HepG2 (cell line): ENCODE measurements around the gene STRA6. TPM values are rescaled to one million over a fixed set of nuclear protein-coding genes. Genes with fewer than 3 reads are reported as not detected.

ENCODE experiments used
- ATAC-seq: fragments of 200-7000 bp; cut with Tn5 transposase; 3 replicates; pipeline ENCODE4 v1.9.1; 2020; ENCODE audit warnings: mild to moderate bottlenecking, moderate library complexity
- BruUV-seq: library from RNA; stranded (reverse); fragments of 400-500 nt; replicated peaks from 2 replicates; lab custom pipeline; 2021; lab: Mats Ljungman, UMichigan
- CTCF ChIA-PET: fragments of 300-600 bp; formaldehyde crosslinking; extraction: SDS; loops from one replicate; lab custom pipeline; 2021; ENCODE audit warnings: low total read pairs, inconsistent platforms, low intra/inter-chr PET ratio; lab: Yijun Ruan, JAX
- POLR2A ChIA-PET: fragments of 350-600 bp; sonication (Branson Sonifier 250); formaldehyde crosslinking; loops from one replicate; lab custom pipeline; 2020; ENCODE audit warnings: antibody characterized with exemption, inconsistent platforms; lab: Yijun Ruan, JAX
- DNase-seq: peaks from one replicate; pipeline ENCODE4 v3.0.0-alpha.2; 2015; ENCODE audit warnings: low spot score
- FAIRE-seq: peaks from 3 replicates; lab custom pipeline; 2011; peaks lifted over from hg19 to GRCh38; lab: Jason Lieb, UNC
- H2AFZ ChIP-seq: one replicate; pipeline ENCODE4 v1.6.1; 2011; ENCODE audit warnings: low read length, inconsistent platforms
- H3K27ac ChIP-seq: fragments of 300-600 bp; 3 replicates; pipeline ENCODE4 v1.8.0; 2011; ENCODE audit warnings: mixed run types, mild to moderate bottlenecking, mixed read lengths, low read length, inconsistent platforms; ENCODE audit not compliant: insufficient read depth; ENCODE audit errors: extremely low read length
- H3K27me3 ChIP-seq, 2 experiments: fragments of 200-600 bp in 1 of 2; 2 replicates in 1 of 2; 3 replicates in 1 of 2; pipeline versions ENCODE4 v1.6.0 to v1.8.0; 2011; ENCODE audit warnings: low read length in 2 of 2, mild to moderate bottlenecking in 2 of 2, moderate library complexity in 2 of 2, inconsistent platforms in 1 of 2; ENCODE audit not compliant: insufficient read depth in 2 of 2, control insufficient read depth in 1 of 2
- H3K36me3 ChIP-seq, 2 experiments: fragments of 200-600 bp in 1 of 2; replicated peaks in 1 of 2; 2 replicates in 1 of 2; 3 replicates in 1 of 2; pipeline versions ENCODE4 v1.5.1 to v1.8.0; 2011; ENCODE audit warnings: low read length in 2 of 2, inconsistent platforms in 1 of 2; ENCODE audit not compliant: insufficient read depth in 2 of 2, control insufficient read depth in 1 of 2
- H3K4me1 ChIP-seq: 2 replicates; pipeline ENCODE4 v1.5.1; 2012; ENCODE audit warnings: low read length, inconsistent platforms; ENCODE audit not compliant: insufficient read depth
- H3K4me2 ChIP-seq: 2 replicates; pipeline ENCODE4 v1.6.0; 2011; ENCODE audit warnings: low read depth, low read length, inconsistent platforms
- H3K4me3 ChIP-seq, 3 experiments: fragments of 200-600 bp in 1 of 3; sonication (generic), shearing (Covaris generic) in 1 of 3; replicated peaks in 1 of 3; 2 replicates each; pipeline ENCODE4 v1.5.1; 2011 to 2016; ENCODE audit warnings: low read length in 3 of 3, inconsistent platforms in 2 of 3, low read depth in 2 of 3, mild to moderate bottlenecking in 2 of 3, control low read depth in 1 of 3, mixed read lengths in 1 of 3; ENCODE audit not compliant: insufficient read depth in 1 of 3
- H3K79me2 ChIP-seq: one replicate; pipeline ENCODE4 v1.6.1; 2011; ENCODE audit warnings: low read length, inconsistent platforms; ENCODE audit not compliant: insufficient read depth
- H3K9ac ChIP-seq: 2 replicates; pipeline ENCODE4 v1.6.0; 2011; ENCODE audit warnings: mild to moderate bottlenecking, low read depth, low read length, inconsistent platforms; ENCODE audit not compliant: insufficient read depth
- H3K9me3 ChIP-seq: 2 replicates; pipeline ENCODE4 v1.5.1; 2012; ENCODE audit warnings: mild to moderate bottlenecking, low read length
- H4K20me1 ChIP-seq: 2 replicates; pipeline ENCODE4 v1.6.0; 2011; ENCODE audit warnings: inconsistent platforms, mild to moderate bottlenecking, low read length, moderate library complexity; ENCODE audit not compliant: insufficient read depth
- DNMT1 ChIP-seq: sonication (generic); formaldehyde crosslinking; IDR thresholded peaks from 2 replicates; pipeline ENCODE4 v1.5.1; 2020; ENCODE audit warnings: mild to moderate bottlenecking, missing genetic modification reagents
- MBD4 ChIP-seq: IDR thresholded peaks from 2 replicates; pipeline ENCODE4 v1.6.1; 2012; ENCODE audit warnings: low read length, inconsistent platforms, borderline replicate concordance
- NR1H2 ChIP-seq: sonication (generic); formaldehyde crosslinking; IDR thresholded peaks from 2 replicates; pipeline ENCODE4 v1.8.1; 2022; ENCODE audit warnings: low read depth, missing genetic modification reagents, borderline replicate concordance
- RBFOX2 ChIP-seq: fragments of 200-400 bp; formaldehyde crosslinking; IDR thresholded peaks from 2 replicates; pipeline ENCODE4 v1.6.1; 2017; ENCODE audit warnings: low read depth, mild to moderate bottlenecking, low read length
- SOX13 ChIP-seq, 3 experiments: fragments of 450-650 bp in 1 of 3; sonication (generic) in 1 of 3; formaldehyde crosslinking in 1 of 3; IDR thresholded peaks in 2 of 3; conservative IDR thresholded peaks in 1 of 3; 2 replicates each; pipeline versions ENCODE4 v1.5.0 to v1.6.1; 2016 to 2020; ENCODE audit warnings: antibody characterized with exemption in 1 of 3, mild to moderate bottlenecking in 1 of 3, missing compliant biosample characterization in 1 of 3, missing genetic modification reagents in 1 of 3, moderate library complexity in 1 of 3
- SP4 ChIP-seq: sonication (generic); formaldehyde crosslinking; IDR thresholded peaks from 2 replicates; pipeline ENCODE4 v1.8.1; 2023; ENCODE audit warnings: mild to moderate bottlenecking, missing genetic modification reagents
- ZFAT ChIP-seq: sonication (generic); formaldehyde crosslinking; conservative IDR thresholded peaks from 2 replicates; pipeline ENCODE4 v1.8.1; 2023; ENCODE audit warnings: missing genetic modification reagents, inconsistent platforms
- WGBS: methylation state at CpG from one replicate; pipeline ENCODE4 v1.1.6; 2017; ENCODE audit warnings: low lambda C conversion rate; 5-methylcytosine and 5-hydroxymethylcytosine counted together
- in situ Hi-C: cut with HindIII; loops from 2 replicates; pipeline ENCODE4 v1.10.0; 2017; ENCODE audit warnings: low pct_unique_long_range_greater_than_20kb; ENCODE audit not compliant: extremely low pct_ligation_motif_present
- intact Hi-C: fragments of 100-400 bp; cut with micrococcal nuclease; formaldehyde crosslinking; loops from one replicate; pipeline ENCODE4 v1.10.0; 2022; ENCODE audit not compliant: unreplicated experiment
- polyA plus RNA-seq, 8 experiments: library from polyadenylated mRNA; depleted of rRNA in 3 of 8; stranded (reverse) in 7 of 8; unstranded in 1 of 8; fragments of >200 nt; fragmentation: Illumina TruSeq in 4 of 8; extraction: Trizol in 4 of 8; gene quantifications; 2 replicates each; pipeline versions ENCODE4 v1.2.1 to v1.2.3, GENCODE V29; 2011 to 2016; ENCODE audit warnings: low read depth in 4 of 8, missing spikeins in 1 of 8, mixed read lengths in 1 of 8; ENCODE audit not compliant: insufficient read depth in 1 of 8
- total RNA-seq, 5 experiments: library from RNA; depleted of rRNA; stranded (reverse); fragments of >200 nt; fragmentation: Illumina TruSeq; extraction: Trizol; gene quantifications; 2 replicates each; pipeline ENCODE4 v1.2.3, GENCODE V29; 2016; ENCODE audit warnings: low read depth in 1 of 5

Gene STRA6
- total and polyA plus RNA-seq, 2 of the 13 experiments (the other 11 are each of a cell fraction or from before 2014, with no cell fraction given): 1.6 to 2.1 TPM

- no peaks in the 10 kb centered on the region for H3K9me3 ChIP-seq
- DNase-seq (no peak), FAIRE-seq (no peak), ATAC-seq (no peak)
- H3K4me1 ChIP-seq: 0 out of 2 replicates have a peak, but pooled peaks cover 4% of the 10 kb centered on the region
- ChIA-PET CTCF (no interaction called here), POLR2A (no interaction called here)
- BruUV-seq: no TSS peak
- no peaks in the 10 kb centered on the region for H3K36me3 ChIP-seq
- WGBS: 26% methylated on average over 8 of the region's 12 CpGs
- in situ Hi-C loops: no loop called here
- H3K4me3 ChIP-seq: no peak overlapping the region
- H2AFZ ChIP-seq: no peak overlapping the region
- H3K79me2 ChIP-seq: no peaks in the 10 kb centered on the region
- H3K9ac ChIP-seq: no peak overlapping the region
- intact Hi-C loops: no loop called here
- H3K27ac ChIP-seq: no peak overlapping the region
- no peaks in the 10 kb centered on the region for H4K20me1 ChIP-seq
- H3K4me2 ChIP-seq: no peak overlapping the region
- H3K27me3 ChIP-seq: peaks cover 7 to 9% of the 10 kb centered on the region in 2 experiments; a peak in 3 of 5 replicates
- no peak for TF ChIP-seq ZFAT (CRISPR knock-in tag)
- TF ChIP-seq DNMT1: no peak
- TF ChIP-seq RBFOX2: no peak
- no peak for TF ChIP-seq SOX13 (IDR thresholded peaks at IDR 0.05)
- TF ChIP-seq SOX13 (CRISPR knock-in tag; conservative IDR thresholded peaks at IDR 0.05 in 1 of 2, IDR thresholded peaks at IDR 0.05 in 1 of 2): no peak
- TF ChIP-seq NR1H2: no peak
- no peak for TF ChIP-seq MBD4
- TF ChIP-seq SP4 (CRISPR knock-in tag): no peak
These were observed 19.0 kb upstream of the STRA6 start for GRCh38 chr15:74221399-74222239.
